ENCODE data around the gene KCNMA1. TPM values are rescaled to one million over a fixed set of nuclear protein-coding genes. Genes with fewer than 3 reads are reported as not detected.

KCNMA1 gene
- total and polyA plus RNA-seq, 9 of the 15 experiments (the other 6 are each of a cell fraction or from before 2014, with no cell fraction given) = 0.01 to 0.95 (median 0.15) TPM; not detected in 4

DNA sequence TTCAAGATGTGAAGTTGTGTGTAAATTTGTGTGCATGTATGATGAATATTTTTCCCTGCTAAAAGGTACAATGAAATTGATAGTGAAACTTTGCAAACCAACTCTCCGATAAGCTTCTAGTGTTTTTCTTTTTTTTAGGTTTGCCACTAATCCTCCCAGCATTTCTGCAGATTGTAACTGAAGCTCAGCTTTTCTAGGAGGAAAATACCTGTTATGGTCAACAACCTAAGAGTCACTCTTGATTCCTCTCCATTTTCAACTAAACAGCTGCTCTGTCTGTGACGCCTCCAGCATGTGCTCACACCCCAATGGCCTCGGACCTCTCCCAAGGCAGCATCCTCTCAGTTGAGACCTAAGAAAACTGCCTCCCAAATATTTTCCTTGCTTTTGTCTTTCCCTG, 406.2 kb downstream of the KCNMA1 start (continued):
- TF ChIP-seq NFE2L1 (tag; IDR thresholded peaks at IDR 0.05; ENCODE audit: borderline replicate concordance, low read depth) (no peak), ZNF668 (CRISPR knock-in tag; IDR thresholded peaks at IDR 0.05) (no peak), ZNF3 (CRISPR knock-in tag; IDR thresholded peaks at IDR 0.05) (no peak), SREBF2 (CRISPR knock-in tag; IDR thresholded peaks at IDR 0.05) (no peak), TAF15 (IDR thresholded peaks at IDR 0.05; ENCODE audit: low read depth, low read length) (no peak), ZBTB7A (IDR thresholded peaks at IDR 0.05; ENCODE audit: borderline replicate concordance, control insufficient read depth, low read depth, low read length) (no peak), KLF1 (tag; IDR thresholded peaks at IDR 0.05) (no peak)
- TF ChIP-seq, protein P1, sequence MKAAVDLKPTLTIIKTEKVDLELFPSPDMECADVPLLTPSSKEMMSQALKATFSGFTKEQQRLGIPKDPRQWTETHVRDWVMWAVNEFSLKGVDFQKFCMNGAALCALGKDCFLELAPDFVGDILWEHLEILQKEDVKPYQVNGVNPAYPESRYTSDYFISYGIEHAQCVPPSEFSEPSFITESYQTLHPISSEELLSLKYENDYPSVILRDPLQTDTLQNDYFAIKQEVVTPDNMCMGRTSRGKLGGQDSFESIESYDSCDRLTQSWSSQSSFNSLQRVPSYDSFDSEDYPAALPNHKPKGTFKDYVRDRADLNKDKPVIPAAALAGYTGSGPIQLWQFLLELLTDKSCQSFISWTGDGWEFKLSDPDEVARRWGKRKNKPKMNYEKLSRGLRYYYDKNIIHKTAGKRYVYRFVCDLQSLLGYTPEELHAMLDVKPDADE (conservative IDR thresholded peaks at IDR 0.05; ENCODE audit: control insufficient read depth, low read depth, low read length) = no peak
- TF ChIP-seq, protein P2, sequence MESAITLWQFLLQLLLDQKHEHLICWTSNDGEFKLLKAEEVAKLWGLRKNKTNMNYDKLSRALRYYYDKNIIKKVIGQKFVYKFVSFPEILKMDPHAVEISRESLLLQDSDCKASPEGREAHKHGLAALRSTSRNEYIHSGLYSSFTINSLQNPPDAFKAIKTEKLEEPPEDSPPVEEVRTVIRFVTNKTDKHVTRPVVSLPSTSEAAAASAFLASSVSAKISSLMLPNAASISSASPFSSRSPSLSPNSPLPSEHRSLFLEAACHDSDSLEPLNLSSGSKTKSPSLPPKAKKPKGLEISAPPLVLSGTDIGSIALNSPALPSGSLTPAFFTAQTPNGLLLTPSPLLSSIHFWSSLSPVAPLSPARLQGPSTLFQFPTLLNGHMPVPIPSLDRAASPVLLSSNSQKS (CRISPR knock-in tag; IDR thresholded peaks at IDR 0.05) = no peak

DNA sequence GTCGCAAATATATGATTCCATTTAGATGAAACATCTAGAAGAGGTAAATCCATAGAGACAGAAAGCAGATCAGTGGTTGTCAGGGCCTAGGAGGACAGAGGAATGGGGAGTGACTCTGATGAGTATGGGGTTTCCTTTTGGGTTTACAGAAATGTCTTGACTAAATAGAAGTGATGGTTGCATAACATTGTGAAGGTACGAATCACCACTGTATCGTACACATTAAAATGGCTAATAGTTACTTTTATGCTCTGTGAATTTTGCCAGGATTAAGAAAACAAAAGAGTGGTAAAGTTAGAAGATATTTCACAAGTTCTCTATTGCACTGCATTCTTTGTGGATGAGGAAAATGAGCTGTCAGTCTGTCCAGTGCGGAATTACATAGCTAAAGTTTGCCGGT, 407.4 kb downstream of the KCNMA1 start:
- ATAC-seq (no peak), FAIRE-seq (no peak), DNase-seq (ENCODE audit: extremely low read depth in 1 of 4, low spot score in 3 of 4) (no peak)
- no peak overlapping the region for H3K4me3 ChIP-seq
- no peaks in the 10 kb centered on the region for H3K36me3 ChIP-seq (ENCODE audit: control insufficient read depth, insufficient read depth, low read length)
- H2AFZ ChIP-seq (ENCODE audit: low read depth, low read length) = no peak overlapping the region
- H3K9ac ChIP-seq (ENCODE audit: insufficient read depth in 1 of 2, low read depth in 2 of 2, low read length in 2 of 2) = no peak overlapping the region
- H3K9me1 ChIP-seq (ENCODE audit: control insufficient read depth, insufficient read depth, low read length) = no peaks in the 10 kb centered on the region
- H3K4me1 ChIP-seq (replicated peaks in 1 of 2; ENCODE audit: control insufficient read depth in 2 of 2, insufficient read depth in 2 of 2, low read length in 2 of 2) = no peaks in the 10 kb centered on the region
- no peaks in the 10 kb centered on the region for H3K79me2 ChIP-seq (ENCODE audit: control insufficient read depth, insufficient read depth, low read length)
- 0% methylated on average over 5 of the region's 5 CpGs for WGBS (ENCODE audit: insufficient coverage, low coverage, missing lambda C conversion rate)
- no peak overlapping the region for H3K27ac ChIP-seq (ENCODE audit: extremely low read depth, low read depth, low read length)
- H3K4me2 ChIP-seq (ENCODE audit: insufficient read depth, low read length) = no peak overlapping the region
- BruUV-seq (replicated peaks) = no TSS peak
- intact Hi-C loops (cut with micrococcal nuclease) = no loop called here
- H3K9me3 ChIP-seq (replicated peaks; ENCODE audit: control insufficient read depth, insufficient read depth, low read depth, low read length) = no peaks in the 10 kb centered on the region
- POLR2A ChIA-PET = no interaction called here
- peaks cover 0 to 2% of the 10 kb centered on the region in 2 experiments; a peak in 1 of 5 replicates for H3K27me3 ChIP-seq (ENCODE audit: control insufficient read depth in 2 of 2, insufficient read depth in 2 of 2, low read length in 2 of 2)
- H4K20me1 ChIP-seq (replicated peaks; ENCODE audit: control insufficient read depth, insufficient read depth, low read length) = no peaks in the 10 kb centered on the region; the same call in 1 of the 2 replicates
- CTCF ChIA-PET (ENCODE audit: low intra/inter-chr PET ratio) = no interaction called here
- in situ Hi-C loops (cut with MboI) = no loop called here
- TF ChIP-seq ZFP36 (IDR thresholded peaks at IDR 0.05; ENCODE audit: low read depth, low read length, partially characterized antibody) (no peak), RFX1 (IDR thresholded peaks at IDR 0.05) (no peak), RBBP5 (IDR thresholded peaks at IDR 0.05; ENCODE audit: borderline replicate concordance, insufficient read depth, low read length, poor library complexity, severe bottlenecking) (no peak)
- TF ChIP-seq, protein P3, sequence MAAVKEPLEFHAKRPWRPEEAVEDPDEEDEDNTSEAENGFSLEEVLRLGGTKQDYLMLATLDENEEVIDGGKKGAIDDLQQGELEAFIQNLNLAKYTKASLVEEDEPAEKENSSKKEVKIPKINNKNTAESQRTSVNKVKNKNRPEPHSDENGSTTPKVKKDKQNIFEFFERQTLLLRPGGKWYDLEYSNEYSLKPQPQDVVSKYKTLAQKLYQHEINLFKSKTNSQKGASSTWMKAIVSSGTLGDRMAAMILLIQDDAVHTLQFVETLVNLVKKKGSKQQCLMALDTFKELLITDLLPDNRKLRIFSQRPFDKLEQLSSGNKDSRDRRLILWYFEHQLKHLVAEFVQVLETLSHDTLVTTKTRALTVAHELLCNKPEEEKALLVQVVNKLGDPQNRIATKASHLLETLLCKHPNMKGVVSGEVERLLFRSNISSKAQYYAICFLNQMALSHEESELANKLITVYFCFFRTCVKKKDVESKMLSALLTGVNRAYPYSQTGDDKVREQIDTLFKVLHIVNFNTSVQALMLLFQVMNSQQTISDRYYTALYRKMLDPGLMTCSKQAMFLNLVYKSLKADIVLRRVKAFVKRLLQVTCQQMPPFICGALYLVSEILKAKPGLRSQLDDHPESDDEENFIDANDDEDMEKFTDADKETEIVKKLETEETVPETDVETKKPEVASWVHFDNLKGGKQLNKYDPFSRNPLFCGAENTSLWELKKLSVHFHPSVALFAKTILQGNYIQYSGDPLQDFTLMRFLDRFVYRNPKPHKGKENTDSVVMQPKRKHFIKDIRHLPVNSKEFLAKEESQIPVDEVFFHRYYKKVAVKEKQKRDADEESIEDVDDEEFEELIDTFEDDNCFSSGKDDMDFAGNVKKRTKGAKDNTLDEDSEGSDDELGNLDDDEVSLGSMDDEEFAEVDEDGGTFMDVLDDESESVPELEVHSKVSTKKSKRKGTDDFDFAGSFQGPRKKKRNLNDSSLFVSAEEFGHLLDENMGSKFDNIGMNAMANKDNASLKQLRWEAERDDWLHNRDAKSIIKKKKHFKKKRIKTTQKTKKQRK (IDR thresholded peaks at IDR 0.05; ENCODE audit: borderline replicate concordance, low read depth, low read length) = no peak
- TF ChIP-seq, protein P4, sequence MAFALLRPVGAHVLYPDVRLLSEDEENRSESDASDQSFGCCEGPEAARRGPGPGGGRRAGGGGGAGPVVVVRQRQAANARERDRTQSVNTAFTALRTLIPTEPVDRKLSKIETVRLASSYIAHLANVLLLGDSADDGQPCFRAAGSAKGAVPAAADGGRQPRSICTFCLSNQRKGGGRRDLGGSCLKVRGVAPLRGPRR (CRISPR knock-in tag; IDR thresholded peaks at IDR 0.05) = no peak
